ENCODE data around the gene TGM6. TPM values are rescaled to one million over a fixed set of nuclear protein-coding genes. Genes with fewer than 3 reads are reported as not detected.
A peak's percentile ranks its signal among the peaks of the same experiment; 100 is the strongest.

TGM6 gene
- total RNA-seq, 1 donor from 2014 or later, result not detected

DNA sequence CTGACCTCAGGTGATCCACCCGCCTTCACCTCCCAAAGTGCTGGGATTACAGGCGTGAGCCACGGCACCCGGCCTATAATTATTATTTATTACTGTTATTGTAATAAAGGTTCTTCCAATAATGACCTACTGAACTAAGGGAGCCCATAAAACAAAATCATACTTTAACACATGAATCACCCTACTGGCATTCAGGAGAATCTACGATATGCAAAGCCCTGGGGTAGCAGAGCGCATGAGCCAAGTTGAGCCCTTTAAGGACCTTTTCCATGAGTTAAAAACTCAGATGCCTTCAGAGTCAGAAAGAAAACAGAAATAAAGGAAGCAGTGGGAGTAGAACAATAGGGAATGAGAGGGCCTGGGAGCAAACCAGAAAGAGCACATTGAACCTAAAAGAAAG, 48.4 kb downstream of the TGM6 start:
- Mint-ChIP-seq H3K4me1 (peaks cover 7% of the 10 kb centered on the region), H3K4me3 (no peak overlapping the region), H3K27me3 (ENCODE audit: low read depth) (peaks cover 16% of the 10 kb centered on the region), H3K9me3 (no peaks in the 10 kb centered on the region), H3K36me3 (ENCODE audit: low read depth) (no peaks in the 10 kb centered on the region), H3K27ac (ENCODE audit: unreplicated experiment) (peak overlapping the region; percentile 57)
- TF ChIP-seq CTCF (conservative IDR thresholded peaks at IDR 0.05), result no peak
- no peak for DNase-seq (ENCODE audit: low read depth, low spot score)

GRCh38 chr20:2430538-2430937, 49.8 kb downstream of the TGM6 start:
- no peak for DNase-seq (ENCODE audit: low read depth, low spot score)
- Mint-ChIP-seq H3K27ac (ENCODE audit: unreplicated experiment) (no peak overlapping the region), H3K36me3 (ENCODE audit: low read depth) (no peaks in the 10 kb centered on the region), H3K4me3 (no peak overlapping the region), H3K4me1 (peaks cover 7% of the 10 kb centered on the region), H3K9me3 (no peaks in the 10 kb centered on the region), H3K27me3 (ENCODE audit: low read depth) (peaks cover 16% of the 10 kb centered on the region)
- TF ChIP-seq CTCF (conservative IDR thresholded peaks at IDR 0.05), result no peak

DNA sequence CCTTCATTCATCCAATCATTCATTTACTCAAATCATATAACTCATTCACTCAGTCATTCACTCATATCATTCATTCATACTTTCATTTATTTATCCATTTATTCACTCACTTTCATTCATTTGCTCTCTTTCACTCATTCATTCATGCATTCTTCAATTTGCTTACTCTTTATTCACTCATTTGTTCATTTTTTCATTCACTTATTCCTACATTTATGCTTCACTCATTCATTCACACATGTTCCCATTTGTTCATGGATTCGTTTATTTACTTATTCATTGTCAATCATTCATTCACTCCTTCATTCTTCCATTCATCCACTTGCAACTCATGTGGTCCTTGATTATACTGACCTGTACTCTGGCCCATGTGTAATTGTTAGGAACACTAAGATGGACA, 50.5 kb downstream of the TGM6 start:
- no peak for DNase-seq (ENCODE audit: low read depth, low spot score)
- no peaks in the 10 kb centered on the region for H3K36me3 Mint-ChIP-seq (ENCODE audit: low read depth)
- H3K27me3 Mint-ChIP-seq (ENCODE audit: low read depth), result peaks cover 16% of the 10 kb centered on the region
- no peak for TF ChIP-seq CTCF (conservative IDR thresholded peaks at IDR 0.05)
- no peaks in the 10 kb centered on the region for H3K9me3 Mint-ChIP-seq
- no peak overlapping the region for H3K4me3 Mint-ChIP-seq
- H3K4me1 Mint-ChIP-seq, result peaks cover 7% of the 10 kb centered on the region
- H3K27ac Mint-ChIP-seq (ENCODE audit: unreplicated experiment), result no peak overlapping the region

DNA sequence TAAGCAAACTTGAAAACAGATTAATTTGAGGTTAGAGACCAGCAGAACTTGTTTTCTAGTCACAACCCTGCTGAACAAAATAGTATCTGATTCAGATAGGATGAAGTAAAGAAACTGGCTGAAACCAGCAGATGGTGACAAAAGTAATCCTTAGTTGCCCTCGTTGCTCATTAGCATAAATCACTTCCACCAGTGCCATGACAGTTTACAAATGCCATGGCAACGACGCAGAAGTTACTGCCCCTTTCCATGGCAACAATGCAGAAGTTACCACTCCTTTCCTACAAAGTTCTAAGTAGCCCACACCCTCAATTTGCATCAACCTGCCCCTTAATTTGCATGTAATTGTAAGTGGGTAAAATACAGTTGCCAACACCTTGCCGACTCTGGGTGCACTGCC, 66.1 kb downstream of the TGM6 start:
- TF ChIP-seq CTCF (conservative IDR thresholded peaks at IDR 0.05), result no peak
- no peak overlapping the region for H3K27ac Mint-ChIP-seq (ENCODE audit: unreplicated experiment)
- H3K36me3 Mint-ChIP-seq (ENCODE audit: low read depth), result no peaks in the 10 kb centered on the region
- peaks cover 6% of the 10 kb centered on the region for H3K9me3 Mint-ChIP-seq
- H3K4me3 Mint-ChIP-seq, result no peak overlapping the region
- H3K27me3 Mint-ChIP-seq (ENCODE audit: low read depth), result no peaks in the 10 kb centered on the region
- no peak for DNase-seq (ENCODE audit: low read depth, low spot score)
- no peaks in the 10 kb centered on the region for H3K4me1 Mint-ChIP-seq

DNA sequence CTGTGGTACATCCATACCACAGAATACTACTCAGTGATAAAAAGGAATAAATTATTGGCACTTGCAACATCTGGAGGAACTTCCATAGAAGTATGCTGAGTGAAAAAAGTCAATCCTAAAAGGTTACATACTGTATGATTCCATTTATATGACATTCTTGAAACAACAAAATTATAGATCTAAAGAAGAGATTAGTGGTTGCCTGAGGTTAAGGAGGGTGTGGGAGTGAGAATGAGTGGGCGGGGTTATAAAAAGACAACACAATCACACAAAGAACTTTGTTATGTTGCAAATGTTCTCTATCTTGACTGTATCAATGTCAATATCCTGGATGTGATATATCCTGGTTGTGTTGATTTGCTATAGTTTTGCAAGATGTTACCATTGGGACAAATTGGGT, 68.7 kb downstream of the TGM6 start:
- no peak overlapping the region for H3K4me3 Mint-ChIP-seq
- H3K36me3 Mint-ChIP-seq (ENCODE audit: low read depth), result no peaks in the 10 kb centered on the region
- no peak overlapping the region for H3K27ac Mint-ChIP-seq (ENCODE audit: unreplicated experiment)
- no peaks in the 10 kb centered on the region for H3K27me3 Mint-ChIP-seq (ENCODE audit: low read depth)
- DNase-seq (ENCODE audit: low read depth, low spot score), result no peak
- no peak for TF ChIP-seq CTCF (conservative IDR thresholded peaks at IDR 0.05)
- H3K4me1 Mint-ChIP-seq, result no peaks in the 10 kb centered on the region
- H3K9me3 Mint-ChIP-seq, result peaks cover 3% of the 10 kb centered on the region

DNA sequence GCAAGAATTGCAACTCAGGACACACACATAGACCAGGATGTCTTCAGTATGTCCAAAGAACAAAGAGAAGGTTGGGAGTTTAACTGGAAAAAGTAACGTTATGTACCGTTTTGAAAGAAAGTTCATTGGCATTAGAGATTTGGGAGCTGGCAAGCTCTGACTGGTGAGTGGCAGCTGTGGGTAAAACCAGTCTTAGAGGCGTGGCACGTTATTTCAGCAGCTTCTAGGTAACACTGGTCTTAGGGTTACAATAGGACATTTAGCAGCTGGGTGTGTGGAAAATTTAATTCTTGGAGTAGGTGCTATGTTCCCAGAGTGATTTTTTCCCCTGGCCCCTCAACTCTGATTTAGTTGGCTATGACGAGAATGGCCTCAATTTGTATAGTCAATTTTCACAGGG, 70.7 kb downstream of the TGM6 start:
- H3K4me3 Mint-ChIP-seq, result no peak overlapping the region
- H3K27ac Mint-ChIP-seq (ENCODE audit: unreplicated experiment), result no peak overlapping the region
- TF ChIP-seq CTCF (conservative IDR thresholded peaks at IDR 0.05), result no peak
- no peaks in the 10 kb centered on the region for H3K36me3 Mint-ChIP-seq (ENCODE audit: low read depth)
- H3K4me1 Mint-ChIP-seq, result no peaks in the 10 kb centered on the region
- no peaks in the 10 kb centered on the region for H3K27me3 Mint-ChIP-seq (ENCODE audit: low read depth)
- peaks cover 3% of the 10 kb centered on the region for H3K9me3 Mint-ChIP-seq
- DNase-seq (ENCODE audit: low read depth, low spot score), result no peak

Data from neural crest cell (in vitro differentiated cells).